ENCODE measurements around the gene BOC. TPM values are rescaled to one million over a fixed set of nuclear protein-coding genes. Genes with fewer than 3 reads are reported as not detected.

BOC gene
- total RNA-seq, 1 donor from 2014 or later: 20.2 TPM

DNA sequence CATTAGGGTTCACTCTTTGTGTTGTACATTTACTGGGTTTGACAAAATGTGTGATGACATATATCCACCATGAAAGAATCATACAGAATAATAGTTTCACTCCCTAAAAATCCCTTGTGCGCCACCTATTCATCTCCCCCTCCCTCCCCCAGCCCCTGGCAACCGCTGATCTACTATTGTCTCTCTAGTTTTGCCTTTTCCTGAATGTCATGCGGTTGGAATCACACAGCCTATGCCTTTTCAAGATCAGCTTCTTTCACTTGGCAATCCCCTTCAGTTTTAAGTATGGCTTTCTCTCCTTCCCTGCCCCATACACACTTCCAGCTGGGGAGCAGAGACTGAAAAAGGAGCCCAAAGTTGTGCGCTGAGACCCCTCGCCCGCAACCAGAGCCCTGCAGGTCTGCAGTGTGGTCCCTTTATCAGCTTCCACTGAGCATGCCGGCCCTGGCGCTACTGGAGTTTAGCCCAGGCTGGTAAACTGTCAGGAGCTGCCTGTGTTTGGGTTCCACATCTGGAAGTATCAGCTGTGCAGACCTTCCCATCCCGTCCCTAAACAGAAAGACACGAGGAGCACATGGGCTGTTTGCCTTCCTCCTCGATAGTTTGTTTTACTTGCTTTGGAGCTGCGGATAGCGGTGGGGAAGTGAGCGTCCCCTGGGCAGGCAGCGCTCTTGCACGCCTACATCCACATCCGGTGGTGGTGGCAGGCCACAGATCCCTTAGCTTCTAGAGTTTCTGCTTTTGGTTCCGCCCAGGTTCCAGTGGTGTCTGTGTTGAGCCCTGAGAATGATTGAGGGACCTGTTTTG, 12.3 kb downstream of the BOC start:
- Histone ChIP-seq H3K27ac (ENCODE audit: low read depth, low read length) (no peak overlapping the region), H3K4me1 (ENCODE audit: insufficient read depth, low read length) (peaks cover 16% of the 10 kb centered on the region), H3K4me3 (ENCODE audit: insufficient read depth, low read depth, low read length) (no peak overlapping the region), H3K9me3 (ENCODE audit: insufficient read depth, low read depth, low read length) (no peaks in the 10 kb centered on the region), H3K27me3 (ENCODE audit: insufficient read depth, low read length) (no peaks in the 10 kb centered on the region), H3K9ac (ENCODE audit: low read length) (peak overlapping the region; percentile 26), H3K4me2 (ENCODE audit: low read length) (peak overlapping the region; percentile 66), H2AFZ (ENCODE audit: low read depth, low read length) (peak overlapping the region; percentile 74), H4K20me1 (ENCODE audit: insufficient read depth, low read length) (no peaks in the 10 kb centered on the region), H3K79me2 (ENCODE audit: insufficient read depth, low read length) (no peaks in the 10 kb centered on the region), H3K36me3 (ENCODE audit: insufficient read depth, low read length) (no peaks in the 10 kb centered on the region)
- TF ChIP-seq EZH2 (IDR thresholded peaks at IDR 0.05; ENCODE audit: insufficient read depth, low read length): no peak
- TF ChIP-seq, protein P1, sequence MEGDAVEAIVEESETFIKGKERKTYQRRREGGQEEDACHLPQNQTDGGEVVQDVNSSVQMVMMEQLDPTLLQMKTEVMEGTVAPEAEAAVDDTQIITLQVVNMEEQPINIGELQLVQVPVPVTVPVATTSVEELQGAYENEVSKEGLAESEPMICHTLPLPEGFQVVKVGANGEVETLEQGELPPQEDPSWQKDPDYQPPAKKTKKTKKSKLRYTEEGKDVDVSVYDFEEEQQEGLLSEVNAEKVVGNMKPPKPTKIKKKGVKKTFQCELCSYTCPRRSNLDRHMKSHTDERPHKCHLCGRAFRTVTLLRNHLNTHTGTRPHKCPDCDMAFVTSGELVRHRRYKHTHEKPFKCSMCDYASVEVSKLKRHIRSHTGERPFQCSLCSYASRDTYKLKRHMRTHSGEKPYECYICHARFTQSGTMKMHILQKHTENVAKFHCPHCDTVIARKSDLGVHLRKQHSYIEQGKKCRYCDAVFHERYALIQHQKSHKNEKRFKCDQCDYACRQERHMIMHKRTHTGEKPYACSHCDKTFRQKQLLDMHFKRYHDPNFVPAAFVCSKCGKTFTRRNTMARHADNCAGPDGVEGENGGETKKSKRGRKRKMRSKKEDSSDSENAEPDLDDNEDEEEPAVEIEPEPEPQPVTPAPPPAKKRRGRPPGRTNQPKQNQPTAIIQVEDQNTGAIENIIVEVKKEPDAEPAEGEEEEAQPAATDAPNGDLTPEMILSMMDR (IDR thresholded peaks at IDR 0.05; ENCODE audit: insufficient read depth, low read depth, low read length): no peak
- no peak for FAIRE-seq
- no peak for DNase-seq (ENCODE audit: low read depth)
- Mint-ChIP-seq H3K27me3 (ENCODE audit: low read depth, unreplicated experiment) (no peaks in the 10 kb centered on the region), H3K4me1 (ENCODE audit: low read depth, unreplicated experiment) (peaks cover 43% of the 10 kb centered on the region), H3K9me3 (ENCODE audit: unreplicated experiment) (no peaks in the 10 kb centered on the region), H3K36me3 (ENCODE audit: low read depth, unreplicated experiment) (peaks cover 6% of the 10 kb centered on the region), H3K4me3 (ENCODE audit: unreplicated experiment) (no peak overlapping the region), H3K27ac (ENCODE audit: unreplicated experiment) (peak overlapping the region; percentile 34)

DNA sequence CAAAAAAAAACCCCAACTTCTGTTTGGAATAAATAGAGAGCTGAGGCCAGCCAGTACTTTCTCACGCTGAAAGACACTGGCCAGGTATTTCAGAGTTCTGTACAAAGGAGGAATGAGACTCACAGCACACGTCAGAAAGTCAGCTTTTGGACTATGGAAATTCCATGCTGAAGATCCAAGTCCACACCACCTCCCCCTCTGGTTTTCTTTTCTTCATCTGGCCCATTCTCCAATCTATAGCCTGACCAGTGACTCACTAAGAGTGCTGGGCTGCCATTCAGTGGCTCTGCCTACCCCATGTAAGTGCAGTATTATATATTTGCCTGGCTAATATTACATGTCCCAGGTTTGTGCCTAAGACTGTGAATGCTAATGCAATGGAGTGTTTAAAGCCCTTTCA, 13.9 kb downstream of the BOC start:
- Histone ChIP-seq H4K20me1 (ENCODE audit: insufficient read depth, low read length) (no peaks in the 10 kb centered on the region), H3K9ac (ENCODE audit: low read length) (no peak overlapping the region), H3K4me1 (ENCODE audit: insufficient read depth, low read length) (peaks cover 16% of the 10 kb centered on the region), H3K9me3 (ENCODE audit: insufficient read depth, low read depth, low read length) (no peaks in the 10 kb centered on the region), H2AFZ (ENCODE audit: low read depth, low read length) (no peak overlapping the region), H3K79me2 (ENCODE audit: insufficient read depth, low read length) (no peaks in the 10 kb centered on the region), H3K4me3 (ENCODE audit: insufficient read depth, low read depth, low read length) (no peak overlapping the region), H3K4me2 (ENCODE audit: low read length) (no peak overlapping the region), H3K36me3 (ENCODE audit: insufficient read depth, low read length) (no peaks in the 10 kb centered on the region), H3K27ac (ENCODE audit: low read depth, low read length) (no peak overlapping the region), H3K27me3 (ENCODE audit: insufficient read depth, low read length) (no peaks in the 10 kb centered on the region)
- Mint-ChIP-seq H3K36me3 (ENCODE audit: low read depth, unreplicated experiment) (peaks cover 6% of the 10 kb centered on the region), H3K9me3 (ENCODE audit: unreplicated experiment) (no peaks in the 10 kb centered on the region), H3K27me3 (ENCODE audit: low read depth, unreplicated experiment) (no peaks in the 10 kb centered on the region), H3K4me1 (ENCODE audit: low read depth, unreplicated experiment) (peaks cover 47% of the 10 kb centered on the region), H3K4me3 (ENCODE audit: unreplicated experiment) (no peak overlapping the region), H3K27ac (ENCODE audit: unreplicated experiment) (no peak overlapping the region)
- DNase-seq (ENCODE audit: low read depth) (no peak), FAIRE-seq (no peak)
- TF ChIP-seq EZH2 (IDR thresholded peaks at IDR 0.05; ENCODE audit: insufficient read depth, low read length): no peak
- TF ChIP-seq, protein P1 (IDR thresholded peaks at IDR 0.05; ENCODE audit: insufficient read depth, low read depth, low read length): no peak

DNA sequence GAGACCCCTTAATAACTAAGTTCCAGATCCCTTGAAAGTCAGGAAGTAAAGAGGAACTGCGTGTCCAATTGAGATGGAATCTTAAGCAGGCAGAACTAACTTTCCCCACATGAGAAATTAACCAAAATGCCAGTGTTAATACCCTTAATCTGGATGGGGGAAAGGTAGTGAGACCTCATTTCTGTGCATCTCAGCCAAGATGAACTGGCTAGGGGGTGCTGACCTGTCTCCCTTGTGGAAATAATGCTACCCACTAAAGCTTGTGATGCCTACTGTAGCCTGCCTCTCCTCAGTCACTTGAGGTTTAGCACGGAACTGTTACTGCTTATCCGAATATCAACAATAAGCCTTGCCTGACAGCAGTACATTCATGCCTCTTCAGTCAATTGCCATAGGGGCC, 15.1 kb downstream of the BOC start:
- Mint-ChIP-seq H3K36me3 (ENCODE audit: low read depth, unreplicated experiment) (peaks cover 6% of the 10 kb centered on the region), H3K27ac (ENCODE audit: unreplicated experiment) (no peak overlapping the region), H3K9me3 (ENCODE audit: unreplicated experiment) (no peaks in the 10 kb centered on the region), H3K4me3 (ENCODE audit: unreplicated experiment) (no peak overlapping the region), H3K4me1 (ENCODE audit: low read depth, unreplicated experiment) (peaks cover 44% of the 10 kb centered on the region), H3K27me3 (ENCODE audit: low read depth, unreplicated experiment) (no peaks in the 10 kb centered on the region)
- TF ChIP-seq EZH2 (IDR thresholded peaks at IDR 0.05; ENCODE audit: insufficient read depth, low read length): no peak
- TF ChIP-seq, protein P1 (IDR thresholded peaks at IDR 0.05; ENCODE audit: insufficient read depth, low read depth, low read length): no peak
- no peak overlapping the region for H3K4me2 ChIP-seq (ENCODE audit: low read length)
- H2AFZ ChIP-seq (ENCODE audit: low read depth, low read length): no peak overlapping the region
- H3K27ac ChIP-seq (ENCODE audit: low read depth, low read length): no peak overlapping the region
- H3K4me3 ChIP-seq (ENCODE audit: insufficient read depth, low read depth, low read length): no peak overlapping the region
- H3K9me3 ChIP-seq (ENCODE audit: insufficient read depth, low read depth, low read length): no peaks in the 10 kb centered on the region
- no peak for FAIRE-seq
- no peaks in the 10 kb centered on the region for H4K20me1 ChIP-seq (ENCODE audit: insufficient read depth, low read length)
- no peak for DNase-seq (ENCODE audit: low read depth)
- no peaks in the 10 kb centered on the region for H3K27me3 ChIP-seq (ENCODE audit: insufficient read depth, low read length)
- H3K4me1 ChIP-seq (ENCODE audit: insufficient read depth, low read length): peaks cover 23% of the 10 kb centered on the region
- H3K9ac ChIP-seq (ENCODE audit: low read length): no peak overlapping the region
- H3K36me3 ChIP-seq (ENCODE audit: insufficient read depth, low read length): no peaks in the 10 kb centered on the region
- no peaks in the 10 kb centered on the region for H3K79me2 ChIP-seq (ENCODE audit: insufficient read depth, low read length)
